SK-N-SH (cell line): Measurements from ENCODE around the gene COL28A1. TPM values are rescaled to one million over a fixed set of nuclear protein-coding genes. Genes with fewer than 3 reads are reported as not detected.

ENCODE experiments used
- CTCF ChIA-PET: fragments of 300-600, 350-600 bp; formaldehyde crosslinking; extraction: SDS; loops from one replicate; lab custom pipeline; 2021; lab: Yijun Ruan, JAX
- POLR2A ChIA-PET: fragments of 350-600 bp; sonication (Branson Sonifier 250); formaldehyde crosslinking; extraction: SDS; loops from one replicate; lab custom pipeline; 2020; ENCODE audit warnings: antibody characterized with exemption, inconsistent platforms; lab: Yijun Ruan, JAX
- DNase-seq: peaks from one replicate; pipeline ENCODE4 v3.0.0; 2012
- H2AFZ ChIP-seq: fragments of 200-600 bp; sonication (generic); 2 replicates; pipeline ENCODE4 v1.8.1; 2016; ENCODE audit warnings: antibody characterized with exemption, mild to moderate bottlenecking, low read depth
- H3F3A ChIP-seq: fragments of 200-600 bp; sonication (generic); replicated peaks from 2 replicates; pipeline ENCODE3; 2016; ENCODE audit warnings: antibody characterized with exemption, mild to moderate bottlenecking; ENCODE audit not compliant: insufficient read depth
- H3K27ac ChIP-seq, 2 experiments: fragments of 200-500 bp in 1 of 2; fragments of 200-600 bp in 1 of 2; sonication (Bioruptor generic) in 1 of 2; sonication (generic), shearing (Covaris generic) in 1 of 2; 2 replicates each; pipeline versions ENCODE4 v1.5.1 to v1.6.1; 2014 to 2016; ENCODE audit warnings: low read depth in 2 of 2, inconsistent platforms in 1 of 2, low read length in 1 of 2, mild to moderate bottlenecking in 1 of 2, mixed read lengths in 1 of 2
- H3K27me3 ChIP-seq: fragments of 200-600 bp; sonication (generic), shearing (Covaris generic); 2 replicates; pipeline ENCODE4 v1.6.1; 2016; ENCODE audit warnings: mixed run types; ENCODE audit not compliant: insufficient read depth
- H3K36me3 ChIP-seq, 2 experiments: fragments of 200-500 bp in 1 of 2; fragments of 200-600 bp in 1 of 2; sonication (Bioruptor generic) in 1 of 2; sonication (generic) in 1 of 2; replicated peaks in 1 of 2; 2 replicates each; pipeline versions ENCODE3 to v1.5.1; 2014 to 2016; ENCODE audit warnings: low read length in 1 of 2, mild to moderate bottlenecking in 1 of 2; ENCODE audit not compliant: insufficient read depth in 2 of 2, control insufficient read depth in 1 of 2
- H3K4me1 ChIP-seq, 2 experiments: fragments of 200-500 bp in 1 of 2; fragments of 200-600 bp in 1 of 2; sonication (Bioruptor generic) in 1 of 2; sonication (generic), shearing (Covaris generic) in 1 of 2; 2 replicates each; pipeline versions ENCODE4 v1.5.1 to v1.6.1; 2014 to 2016; ENCODE audit warnings: low read depth in 1 of 2, low read length in 1 of 2, mixed run types in 1 of 2; ENCODE audit not compliant: insufficient read depth in 2 of 2, control insufficient read depth in 1 of 2
- H3K4me2 ChIP-seq: fragments of 200-600 bp; sonication (generic), shearing (Covaris generic); 2 replicates; pipeline ENCODE4 v1.6.1; 2017; ENCODE audit warnings: mixed run types
- H3K4me3 ChIP-seq, 2 experiments: fragments of 200-500 bp in 1 of 2; fragments of 200-600 bp in 1 of 2; sonication (Bioruptor generic) in 1 of 2; sonication (generic), shearing (Covaris generic) in 1 of 2; 2 replicates each; pipeline versions ENCODE4 v1.5.1 to v1.8.1; 2014 to 2016; ENCODE audit warnings: low read depth in 2 of 2, inconsistent platforms in 1 of 2, low read length in 1 of 2, mild to moderate bottlenecking in 1 of 2, mixed read lengths in 1 of 2, moderate library complexity in 1 of 2
- H3K79me2 ChIP-seq: fragments of 200-600 bp; sonication (generic); 2 replicates; pipeline ENCODE4 v1.8.1; 2017; ENCODE audit warnings: mild to moderate bottlenecking; ENCODE audit not compliant: insufficient read depth
- H3K9ac ChIP-seq: fragments of 200-600 bp; sonication (generic); 2 replicates; pipeline ENCODE4 v1.6.1; 2017; ENCODE audit warnings: mixed run types
- H3K9me2 ChIP-seq: fragments of 200-600 bp; sonication (generic); 2 replicates; pipeline ENCODE4 v1.6.1; 2017; ENCODE audit warnings: mixed run types
- H3K9me3 ChIP-seq: fragments of 200-600 bp; sonication (generic); 2 replicates; pipeline ENCODE4 v1.6.1; 2017; ENCODE audit warnings: mixed run types, mild to moderate bottlenecking, moderate library complexity
- H4K20me1 ChIP-seq: fragments of 200-600 bp; sonication (generic); 2 replicates; pipeline ENCODE4 v1.6.1; 2017; ENCODE audit warnings: mild to moderate bottlenecking, mixed run types; ENCODE audit not compliant: insufficient read depth
- CHD2 ChIP-seq: fragments of 150-350 bp; IDR thresholded peaks from 2 replicates; pipeline ENCODE4 v1.6.1; 2018; ENCODE audit warnings: low read length; ENCODE audit not compliant: partially characterized antibody
- ELF1 ChIP-seq: IDR thresholded peaks from 2 replicates; pipeline ENCODE4 v1.4.0; 2012
- FOXM1 ChIP-seq: IDR thresholded peaks from 2 replicates; pipeline ENCODE4 v1.4.0; 2012; ENCODE audit warnings: low read depth, mild to moderate bottlenecking
- GABPA ChIP-seq: IDR thresholded peaks from 2 replicates; pipeline ENCODE4 v1.4.0; 2012; ENCODE audit warnings: low read depth, mild to moderate bottlenecking
- PBX3 ChIP-seq: IDR thresholded peaks from 2 replicates; pipeline ENCODE4; 2012
- RAD21 ChIP-seq: IDR thresholded peaks from 2 replicates; pipeline ENCODE4 v1.6.1; 2012; ENCODE audit warnings: mild to moderate bottlenecking, low read length
- RXRA ChIP-seq: IDR thresholded peaks from 2 replicates; pipeline ENCODE4 v1.4.0; 2012; ENCODE audit warnings: low read depth, mild to moderate bottlenecking, borderline replicate concordance
- SMC3 ChIP-seq: IDR thresholded peaks from 2 replicates; pipeline ENCODE4 v1.6.1; 2012; ENCODE audit warnings: low read depth, low read length, improper control_type of control experiment
- TAF1 ChIP-seq: IDR thresholded peaks from 2 replicates; pipeline ENCODE4 v1.6.1; 2012; ENCODE audit warnings: low read depth, mild to moderate bottlenecking, low read length, moderate library complexity, borderline replicate concordance
- TCF12 ChIP-seq: IDR thresholded peaks from 2 replicates; pipeline ENCODE4 v1.4.0; 2012
- TEAD4 ChIP-seq: IDR thresholded peaks from 2 replicates; pipeline ENCODE4 v1.4.0; 2012; ENCODE audit warnings: mild to moderate bottlenecking, borderline replicate concordance; ENCODE audit not compliant: insufficient read depth
- USF1 ChIP-seq: IDR thresholded peaks from 2 replicates; pipeline ENCODE4 v1.4.0; 2012; ENCODE audit warnings: low read depth, borderline replicate concordance
- ZBTB33 ChIP-seq: IDR thresholded peaks from 2 replicates; pipeline ENCODE4 v1.4.0; 2012; ENCODE audit warnings: low read depth, borderline replicate concordance
- WGBS: methylation state at CpG from one replicate; pipeline ENCODE4 v1.1.6; 2017; ENCODE audit warnings: low lambda C conversion rate; 5-methylcytosine and 5-hydroxymethylcytosine counted together
- polyA plus RNA-seq, 3 experiments: library from polyadenylated mRNA; depleted of rRNA; stranded (reverse); fragments of >200 nt; gene quantifications; 2 replicates each; pipeline ENCODE4 v1.2.3, GENCODE V29; 2012

The COL28A1 gene
- polyA plus RNA-seq, 1 of the 3 experiments (the other 2 are of a cell fraction), result not detected

- no peak for DNase-seq
- no peaks in the 10 kb centered on the region for H4K20me1 ChIP-seq
- H3K9ac ChIP-seq, result no peak overlapping the region
- H3K27ac ChIP-seq, result no peak overlapping the region
- no peaks in the 10 kb centered on the region for H3F3A ChIP-seq
- WGBS, result 30% methylated on average over 3 of the region's 3 CpGs
- H3K4me3 ChIP-seq, result no peak overlapping the region
- no peaks in the 10 kb centered on the region for H3K4me1 ChIP-seq
- ChIA-PET CTCF (interaction anchor here (1.5 kb wide), 1 partner anchor 37 kb away, joined by 3 read pairs; no protein-coding TSS in a partner anchor), POLR2A (no interaction called here)
- H3K36me3 ChIP-seq, result no peaks in the 10 kb centered on the region
- no peaks in the 10 kb centered on the region for H3K79me2 ChIP-seq
- H3K27me3 ChIP-seq, result no peaks in the 10 kb centered on the region
- no peak overlapping the region for H2AFZ ChIP-seq
- H3K4me2 ChIP-seq, result no peak overlapping the region
- no peaks in the 10 kb centered on the region for H3K9me2 ChIP-seq
- no peak for TF ChIP-seq TEAD4
- TF ChIP-seq RAD21, result peak; percentile 28
- no peaks in the 10 kb centered on the region for H3K9me3 ChIP-seq
These were observed 182.8 kb downstream of the COL28A1 start for GRCh38 chr7:7352845-7353244.

GRCh38 chr7:7351832-7352231 lies 183.8 kb downstream of the COL28A1 start:
- 0% methylated on average over 1 of the region's 1 CpG for WGBS
- CTCF ChIA-PET, result interaction anchor here (1.5 kb wide), 1 partner anchor 35 kb away, joined by 3 read pairs; no protein-coding TSS in a partner anchor
- no peak for TF ChIP-seq TEAD4
- no peak for TF ChIP-seq USF1
- TF ChIP-seq TAF1, result no peak
- no peak for TF ChIP-seq PBX3
- no peak for TF ChIP-seq ZBTB33
- TF ChIP-seq FOXM1, result no peak
- TF ChIP-seq TCF12, result no peak
- TF ChIP-seq ELF1, result no peak
- no peak for TF ChIP-seq CHD2
- no peak for TF ChIP-seq RAD21
- no peak for TF ChIP-seq SMC3
- no peak for TF ChIP-seq GABPA
- no peak for TF ChIP-seq RXRA

More at GRCh38 chr7:7351832-7352231, 183.8 kb downstream of the COL28A1 start:
- Histone ChIP-seq H3K27me3 (no peaks in the 10 kb centered on the region), H3K27ac (no peak overlapping the region), H3F3A (no peaks in the 10 kb centered on the region), H4K20me1 (no peaks in the 10 kb centered on the region), H2AFZ (no peak overlapping the region), H3K36me3 (no peaks in the 10 kb centered on the region), H3K79me2 (no peaks in the 10 kb centered on the region), H3K9me3 (no peaks in the 10 kb centered on the region), H3K9me2 (no peaks in the 10 kb centered on the region), H3K9ac (no peak overlapping the region), H3K4me1 (no peaks in the 10 kb centered on the region), H3K4me2 (no peak overlapping the region), H3K4me3 (no peak overlapping the region)
- POLR2A ChIA-PET, result no interaction called here
- DNase-seq, result no peak
